ENCODE data around the gene OR2H1.

OR2H1 gene

DNA sequence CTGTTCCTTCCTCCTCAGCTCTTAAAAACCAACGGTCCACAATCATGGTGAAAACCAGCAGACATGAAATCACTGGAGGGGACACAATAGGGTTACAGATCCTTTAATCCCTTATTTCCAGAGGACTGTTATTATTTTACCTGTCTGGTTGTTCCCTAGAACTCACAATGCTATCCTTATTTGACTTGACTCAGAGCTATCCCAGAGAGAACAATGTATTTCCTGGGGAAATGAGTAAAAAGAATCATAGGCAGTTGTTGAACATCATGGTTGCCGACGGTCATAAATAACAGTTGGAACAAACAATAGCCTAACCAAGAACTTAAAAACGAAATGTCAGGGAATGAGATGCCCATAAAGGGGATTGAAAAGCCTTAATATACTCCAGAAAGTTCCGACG is 9.3 kb downstream of the OR2H1 start:
- Histone ChIP-seq H3K4me1 (ENCODE audit: insufficient read depth, low read length, severe bottlenecking) (no peaks in the 10 kb centered on the region), H3F3A (ENCODE audit: insufficient read depth, low read length) (no peaks in the 10 kb centered on the region), H3K4me3 (ENCODE audit: low read depth, low read length, poor library complexity, severe bottlenecking) (no peak overlapping the region), H2AFZ (ENCODE audit: low read length) (no peak overlapping the region), H3K27ac (ENCODE audit: low read depth, low read length, poor library complexity, severe bottlenecking) (no peak overlapping the region), H3K9me2 (ENCODE audit: low read depth, low read length) (no peaks in the 10 kb centered on the region), H3K36me3 (ENCODE audit: insufficient read depth, low read length) (no peaks in the 10 kb centered on the region), H3K4me2 (ENCODE audit: low read length) (no peak overlapping the region), H3K79me2 (ENCODE audit: insufficient read depth, low read length) (no peaks in the 10 kb centered on the region), H4K20me1 (ENCODE audit: insufficient read depth, low read length) (no peaks in the 10 kb centered on the region), H3K9ac (ENCODE audit: low read length) (no peak overlapping the region), H3K27me3 (ENCODE audit: insufficient read depth, low read length) (no peaks in the 10 kb centered on the region), H3K9me3 (ENCODE audit: low read length) (no peaks in the 10 kb centered on the region)
- TF ChIP-seq, protein P1, sequence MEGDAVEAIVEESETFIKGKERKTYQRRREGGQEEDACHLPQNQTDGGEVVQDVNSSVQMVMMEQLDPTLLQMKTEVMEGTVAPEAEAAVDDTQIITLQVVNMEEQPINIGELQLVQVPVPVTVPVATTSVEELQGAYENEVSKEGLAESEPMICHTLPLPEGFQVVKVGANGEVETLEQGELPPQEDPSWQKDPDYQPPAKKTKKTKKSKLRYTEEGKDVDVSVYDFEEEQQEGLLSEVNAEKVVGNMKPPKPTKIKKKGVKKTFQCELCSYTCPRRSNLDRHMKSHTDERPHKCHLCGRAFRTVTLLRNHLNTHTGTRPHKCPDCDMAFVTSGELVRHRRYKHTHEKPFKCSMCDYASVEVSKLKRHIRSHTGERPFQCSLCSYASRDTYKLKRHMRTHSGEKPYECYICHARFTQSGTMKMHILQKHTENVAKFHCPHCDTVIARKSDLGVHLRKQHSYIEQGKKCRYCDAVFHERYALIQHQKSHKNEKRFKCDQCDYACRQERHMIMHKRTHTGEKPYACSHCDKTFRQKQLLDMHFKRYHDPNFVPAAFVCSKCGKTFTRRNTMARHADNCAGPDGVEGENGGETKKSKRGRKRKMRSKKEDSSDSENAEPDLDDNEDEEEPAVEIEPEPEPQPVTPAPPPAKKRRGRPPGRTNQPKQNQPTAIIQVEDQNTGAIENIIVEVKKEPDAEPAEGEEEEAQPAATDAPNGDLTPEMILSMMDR (IDR thresholded peaks at IDR 0.05; ENCODE audit: low read length) = no peak
- TF ChIP-seq EZH2 (IDR thresholded peaks at IDR 0.05; ENCODE audit: borderline replicate concordance, low read length) = no peak

DNA sequence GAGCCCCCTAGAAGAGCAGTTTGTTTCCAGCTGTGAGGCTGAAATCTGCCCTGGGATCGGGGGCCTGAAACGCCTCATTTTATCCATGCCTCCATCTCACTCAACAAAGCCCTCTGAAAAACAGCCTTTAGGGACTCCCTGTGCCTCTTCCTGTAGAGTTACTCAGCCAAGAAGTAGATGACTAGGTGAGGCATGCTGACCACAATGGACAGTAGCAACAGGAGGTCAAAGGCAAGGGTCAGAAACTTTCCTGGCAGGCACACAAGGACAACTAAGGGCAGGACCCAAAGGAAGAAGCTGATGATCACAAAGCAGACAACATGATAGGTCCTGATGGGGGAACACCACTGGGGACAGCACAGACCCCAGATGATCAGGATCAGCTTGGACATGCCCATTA is 18.0 kb downstream of the OR2H1 start:
- H3F3A ChIP-seq (ENCODE audit: insufficient read depth, low read length) = no peaks in the 10 kb centered on the region
- no peaks in the 10 kb centered on the region for H3K27me3 ChIP-seq (ENCODE audit: insufficient read depth, low read length)
- no peaks in the 10 kb centered on the region for H3K36me3 ChIP-seq (ENCODE audit: insufficient read depth, low read length)
- no peak overlapping the region for H3K4me3 ChIP-seq (ENCODE audit: low read depth, low read length, poor library complexity, severe bottlenecking)
- no peak overlapping the region for H3K27ac ChIP-seq (ENCODE audit: low read depth, low read length, poor library complexity, severe bottlenecking)
- H4K20me1 ChIP-seq (ENCODE audit: insufficient read depth, low read length) = no peaks in the 10 kb centered on the region
- H3K9me3 ChIP-seq (ENCODE audit: low read length) = no peaks in the 10 kb centered on the region
- H3K4me1 ChIP-seq (ENCODE audit: insufficient read depth, low read length, severe bottlenecking) = no peaks in the 10 kb centered on the region
- H3K4me2 ChIP-seq (ENCODE audit: low read length) = no peak overlapping the region
- H3K9me2 ChIP-seq (ENCODE audit: low read depth, low read length) = no peaks in the 10 kb centered on the region
- H2AFZ ChIP-seq (ENCODE audit: low read length) = no peak overlapping the region
- no peak overlapping the region for H3K9ac ChIP-seq (ENCODE audit: low read length)
- TF ChIP-seq, protein P1 (IDR thresholded peaks at IDR 0.05; ENCODE audit: low read length) = no peak
- TF ChIP-seq EZH2 (IDR thresholded peaks at IDR 0.05; ENCODE audit: borderline replicate concordance, low read length) = no peak
- H3K79me2 ChIP-seq (ENCODE audit: insufficient read depth, low read length) = no peaks in the 10 kb centered on the region

DNA sequence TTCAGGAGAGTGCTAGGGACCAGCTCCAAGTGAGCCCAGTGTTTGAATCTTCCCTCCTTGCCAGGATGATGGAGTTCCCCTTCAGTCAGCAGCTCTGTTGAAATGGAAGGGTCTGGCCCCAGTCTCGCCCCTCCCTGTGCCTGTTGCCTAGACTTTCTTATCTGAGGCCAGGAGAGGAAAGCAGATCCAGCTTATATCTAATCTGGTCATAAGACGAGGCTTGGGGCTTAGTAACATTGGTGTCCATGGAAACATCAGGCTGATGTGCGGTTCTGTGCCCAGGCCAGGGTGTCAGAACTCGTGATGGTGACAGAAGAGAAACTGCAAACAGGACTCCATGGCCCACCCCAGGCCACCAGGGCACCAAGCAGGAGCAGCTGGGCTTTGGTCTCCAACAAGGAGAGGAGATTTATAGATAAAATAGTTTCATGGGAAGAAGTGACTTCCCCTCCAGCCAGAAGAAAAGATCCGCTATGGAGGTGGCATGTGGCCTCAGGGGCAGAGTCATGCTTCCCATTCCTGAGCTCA is 21.0 kb downstream of the OR2H1 start:
- Histone ChIP-seq H3K9me3 (ENCODE audit: low read length) (no peaks in the 10 kb centered on the region), H3K27ac (ENCODE audit: low read depth, low read length, poor library complexity, severe bottlenecking) (no peak overlapping the region), H3K9me2 (ENCODE audit: low read depth, low read length) (no peaks in the 10 kb centered on the region), H2AFZ (ENCODE audit: low read length) (no peak overlapping the region), H3K36me3 (ENCODE audit: insufficient read depth, low read length) (no peaks in the 10 kb centered on the region), H3K4me2 (ENCODE audit: low read length) (no peak overlapping the region), H3K79me2 (ENCODE audit: insufficient read depth, low read length) (no peaks in the 10 kb centered on the region), H3F3A (ENCODE audit: insufficient read depth, low read length) (no peaks in the 10 kb centered on the region), H3K9ac (ENCODE audit: low read length) (no peak overlapping the region), H3K4me1 (ENCODE audit: insufficient read depth, low read length, severe bottlenecking) (no peaks in the 10 kb centered on the region), H4K20me1 (ENCODE audit: insufficient read depth, low read length) (no peaks in the 10 kb centered on the region), H3K4me3 (ENCODE audit: low read depth, low read length, poor library complexity, severe bottlenecking) (no peak overlapping the region), H3K27me3 (ENCODE audit: insufficient read depth, low read length) (no peaks in the 10 kb centered on the region)
- TF ChIP-seq, protein P1 (IDR thresholded peaks at IDR 0.05; ENCODE audit: low read length) = no peak
- TF ChIP-seq EZH2 (IDR thresholded peaks at IDR 0.05; ENCODE audit: borderline replicate concordance, low read length) = no peak
